ENCODE data around the gene SMG6. TPM values are rescaled to one million over a fixed set of nuclear protein-coding genes. Genes with fewer than 3 reads are reported as not detected.
A peak's percentile ranks its signal among the peaks of the same experiment; 100 is the strongest.

SMG6 gene
- total RNA-seq, 1 donor: 42.7 TPM

- peak; percentile 26 for DNase-seq (ENCODE audit: insufficient read length, low spot score, missing footprints)
- peaks cover 11% of the 10 kb centered on the region for H3K4me1 ChIP-seq (ENCODE audit: insufficient read depth, low read length)
- peaks cover 13% of the 10 kb centered on the region for H3K79me2 ChIP-seq (ENCODE audit: insufficient read depth, low read length)
- H2AFZ ChIP-seq (ENCODE audit: low read length): no peak overlapping the region
- H3K4me3 ChIP-seq (ENCODE audit: insufficient read depth, low read length): no peak overlapping the region
- no peaks in the 10 kb centered on the region for H3K9me3 ChIP-seq (ENCODE audit: low read depth, low read length)
- no peak overlapping the region for H3K27ac ChIP-seq (ENCODE audit: low read depth, low read length)
- peaks cover 11% of the 10 kb centered on the region for H3K36me3 ChIP-seq (ENCODE audit: insufficient read depth, low read length)
- no peaks in the 10 kb centered on the region for H3K27me3 ChIP-seq (ENCODE audit: insufficient read depth, low read length)
- no peak overlapping the region for H3K4me2 ChIP-seq (ENCODE audit: insufficient read depth, low read length)
- H4K20me1 ChIP-seq (ENCODE audit: insufficient read depth, low read length): no peaks in the 10 kb centered on the region
- TF ChIP-seq CTCF (IDR thresholded peaks at IDR 0.05; ENCODE audit: extremely low read depth, low read depth, low read length): no peak
Measured at GRCh38 chr17:2207815-2208515, 95.6 kb downstream of the SMG6 start.

GRCh38 chr17:2204393-2204792 lies 99.2 kb downstream of the SMG6 start:
- Histone ChIP-seq H3K79me2 (ENCODE audit: insufficient read depth, low read length) (peaks cover 6% of the 10 kb centered on the region), H2AFZ (ENCODE audit: low read length) (no peak overlapping the region), H3K27me3 (ENCODE audit: insufficient read depth, low read length) (no peaks in the 10 kb centered on the region), H3K27ac (ENCODE audit: low read depth, low read length) (no peak overlapping the region), H3K4me1 (ENCODE audit: insufficient read depth, low read length) (no peaks in the 10 kb centered on the region), H3K4me2 (ENCODE audit: insufficient read depth, low read length) (no peak overlapping the region), H4K20me1 (ENCODE audit: insufficient read depth, low read length) (no peaks in the 10 kb centered on the region), H3K9me3 (ENCODE audit: low read depth, low read length) (no peaks in the 10 kb centered on the region), H3K4me3 (ENCODE audit: insufficient read depth, low read length) (no peak overlapping the region), H3K36me3 (ENCODE audit: insufficient read depth, low read length) (peaks cover 16% of the 10 kb centered on the region)
- DNase-seq (ENCODE audit: insufficient read length, low spot score, missing footprints): no peak
- no peak for TF ChIP-seq CTCF (IDR thresholded peaks at IDR 0.05; ENCODE audit: extremely low read depth, low read depth, low read length)

- Histone ChIP-seq H3K79me2 (ENCODE audit: insufficient read depth, low read length) (peaks cover 6% of the 10 kb centered on the region), H2AFZ (ENCODE audit: low read length) (no peak overlapping the region), H3K9me3 (ENCODE audit: low read depth, low read length) (no peaks in the 10 kb centered on the region), H3K4me3 (ENCODE audit: insufficient read depth, low read length) (no peak overlapping the region), H3K4me1 (ENCODE audit: insufficient read depth, low read length) (no peaks in the 10 kb centered on the region), H3K36me3 (ENCODE audit: insufficient read depth, low read length) (peaks cover 16% of the 10 kb centered on the region), H3K4me2 (ENCODE audit: insufficient read depth, low read length) (no peak overlapping the region), H4K20me1 (ENCODE audit: insufficient read depth, low read length) (no peaks in the 10 kb centered on the region), H3K27me3 (ENCODE audit: insufficient read depth, low read length) (no peaks in the 10 kb centered on the region), H3K27ac (ENCODE audit: low read depth, low read length) (no peak overlapping the region)
- no peak for DNase-seq (ENCODE audit: insufficient read length, low spot score, missing footprints)
- TF ChIP-seq CTCF (IDR thresholded peaks at IDR 0.05; ENCODE audit: extremely low read depth, low read depth, low read length): no peak
Measured at GRCh38 chr17:2203818-2204217, 99.8 kb downstream of the SMG6 start.

- no peak overlapping the region for H3K27ac ChIP-seq (ENCODE audit: low read depth, low read length)
- no peaks in the 10 kb centered on the region for H4K20me1 ChIP-seq (ENCODE audit: insufficient read depth, low read length)
- no peaks in the 10 kb centered on the region for H3K27me3 ChIP-seq (ENCODE audit: insufficient read depth, low read length)
- no peak overlapping the region for H3K4me3 ChIP-seq (ENCODE audit: insufficient read depth, low read length)
- no peak for DNase-seq (ENCODE audit: insufficient read length, low spot score, missing footprints)
- peaks cover 3% of the 10 kb centered on the region for H3K79me2 ChIP-seq (ENCODE audit: insufficient read depth, low read length)
- no peak overlapping the region for H2AFZ ChIP-seq (ENCODE audit: low read length)
- H3K36me3 ChIP-seq (ENCODE audit: insufficient read depth, low read length): peaks cover 13% of the 10 kb centered on the region
- H3K9me3 ChIP-seq (ENCODE audit: low read depth, low read length): no peaks in the 10 kb centered on the region
- H3K4me1 ChIP-seq (ENCODE audit: insufficient read depth, low read length): no peaks in the 10 kb centered on the region
- no peak for TF ChIP-seq CTCF (IDR thresholded peaks at IDR 0.05; ENCODE audit: extremely low read depth, low read depth, low read length)
- no peak overlapping the region for H3K4me2 ChIP-seq (ENCODE audit: insufficient read depth, low read length)
Measured at GRCh38 chr17:2202996-2203575, 100.5 kb downstream of the SMG6 start.

Measured in osteoblast (primary cell).